GM18511 (cell line): ENCODE measurements around the gene SKA1.
"Not testable (repeated sequence)": the region's sequence is repeated elsewhere in the genome, so short reads cannot be mapped to it uniquely, and the experiment has no call there.

Source experiments
- ATAC-seq: cut with Tn5 transposase; IDR thresholded peaks from one replicate; pipeline ENCODE4 v1.9.1; 2021; ENCODE audit warnings: mild to moderate bottlenecking, moderate library complexity; ENCODE audit not compliant: unreplicated experiment

The SKA1 gene

DNA sequence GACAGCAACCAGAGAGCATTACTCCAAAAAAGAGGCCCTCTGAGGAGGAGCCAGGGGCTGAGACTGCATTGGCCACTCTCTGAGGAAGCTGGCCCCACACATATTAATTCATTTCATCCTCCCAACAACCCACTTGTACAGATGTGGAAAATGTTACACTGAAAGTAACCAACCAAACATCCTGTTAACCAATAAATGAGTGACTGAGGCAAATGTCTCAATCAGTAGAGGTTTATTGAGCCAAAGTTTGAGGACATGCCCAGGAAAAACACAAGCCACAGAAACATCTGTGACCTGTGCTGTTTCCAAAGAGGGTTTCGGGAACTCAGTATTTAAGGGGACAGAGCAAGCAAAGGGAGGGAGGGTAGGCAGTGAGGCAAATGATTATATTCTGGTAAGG lies 53.0 kb downstream of the SKA1 start:
- no peak for ATAC-seq

DNA sequence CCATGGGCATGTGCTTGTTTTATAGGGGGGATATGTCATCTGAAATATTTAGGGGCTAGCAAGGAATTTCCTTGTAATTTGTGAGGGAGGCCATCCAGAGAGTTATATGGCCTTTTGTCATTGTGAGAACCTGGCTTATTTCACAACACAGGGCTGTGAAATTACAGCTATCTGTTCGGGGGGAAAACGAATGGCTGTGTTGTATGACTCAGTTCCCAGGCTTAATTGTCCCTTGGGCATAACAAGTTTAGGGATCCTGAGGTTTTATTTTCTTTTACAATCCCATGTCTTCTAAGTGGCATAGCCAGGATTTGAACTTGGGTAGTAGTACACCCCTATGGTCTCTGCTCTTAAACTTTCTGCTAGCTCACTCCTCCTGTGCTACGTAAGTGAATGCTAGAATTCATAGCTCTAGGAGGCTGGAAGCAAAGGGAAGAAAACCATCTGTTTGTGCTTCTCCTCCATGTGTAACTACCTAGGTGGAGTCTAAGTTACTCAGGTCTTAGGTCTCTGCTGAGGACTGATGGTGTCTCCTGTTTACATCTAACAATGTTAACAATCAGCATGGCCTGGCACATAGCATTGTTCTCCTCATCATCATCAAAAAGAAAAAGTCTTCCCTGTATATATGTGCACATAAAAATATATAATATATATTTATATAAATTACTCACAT lies 53.8 kb downstream of the SKA1 start:
- ATAC-seq, result no peak

DNA sequence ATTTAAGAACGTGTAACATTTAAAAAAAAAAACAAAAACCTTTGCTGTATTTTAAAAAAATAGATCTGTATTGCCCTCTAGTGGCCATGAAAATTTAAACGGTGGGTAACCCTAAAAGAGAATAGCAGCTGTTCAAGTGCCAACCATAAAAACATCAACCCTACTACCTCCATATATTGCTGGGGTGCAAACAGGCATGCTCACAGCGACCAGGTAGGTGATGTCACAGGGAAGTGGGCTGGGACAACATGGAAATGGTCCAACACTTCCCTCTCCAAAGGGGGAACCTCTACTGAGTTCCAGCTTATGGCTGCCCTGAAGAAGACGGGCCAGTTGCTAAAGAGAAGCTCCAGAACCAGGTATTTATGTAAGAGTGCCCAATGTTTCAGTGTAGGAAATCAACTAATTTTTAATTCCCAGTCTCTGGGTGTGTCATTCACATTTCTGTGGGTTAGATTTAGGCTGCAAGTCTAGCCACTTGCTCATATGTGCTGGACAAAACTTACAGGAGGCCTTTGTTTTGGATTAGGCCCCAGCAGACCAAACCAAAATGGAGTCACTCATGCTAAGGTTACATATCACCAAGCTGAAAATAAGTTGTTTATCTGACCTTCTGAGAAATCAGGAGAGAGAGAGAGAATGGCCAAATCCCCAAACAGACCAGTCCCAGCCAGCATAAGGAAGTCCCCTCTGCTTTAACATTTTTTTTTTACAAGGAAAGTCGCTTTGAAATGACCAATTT lies 54.5 kb downstream of the SKA1 start:
- no peak for ATAC-seq

DNA sequence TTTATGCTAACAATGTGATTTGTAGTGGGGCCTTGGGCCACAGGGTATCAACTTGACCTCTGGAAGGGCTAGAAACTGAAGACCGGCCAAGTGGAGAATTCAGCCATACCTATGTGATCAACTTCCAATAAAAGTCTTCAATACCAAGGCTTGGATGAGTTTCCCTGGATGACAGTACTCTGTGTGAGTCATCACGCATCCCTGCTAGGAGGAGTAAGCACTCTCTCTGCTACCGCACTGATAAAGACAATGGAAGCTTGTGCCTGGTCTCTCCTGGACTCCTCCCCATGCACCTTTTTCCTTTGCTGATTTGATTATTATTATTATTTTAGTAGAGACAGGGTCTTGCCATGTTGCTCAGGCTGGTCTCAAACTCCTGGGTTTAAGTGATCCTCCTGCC lies 58.1 kb downstream of the SKA1 start:
- ATAC-seq, result no peak

DNA sequence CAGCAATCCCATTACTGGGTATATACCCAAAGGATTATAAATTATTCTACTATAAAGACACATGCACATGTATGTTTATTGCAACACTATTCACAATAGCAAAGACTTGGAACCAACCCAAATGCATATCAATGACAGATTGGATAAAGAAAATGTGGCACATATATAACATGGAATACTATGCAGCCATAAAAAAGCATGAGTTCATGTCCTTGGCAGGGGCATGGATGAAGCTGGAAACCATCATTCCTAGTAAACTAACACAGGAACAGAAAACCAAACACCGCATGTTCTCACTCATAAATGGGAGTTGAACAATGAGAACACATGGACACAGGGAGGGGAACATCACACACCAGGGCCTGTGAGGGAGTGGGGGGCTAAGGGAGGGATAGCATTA lies 61.9 kb downstream of the SKA1 start:
- ATAC-seq, result not testable (repeated sequence)

DNA sequence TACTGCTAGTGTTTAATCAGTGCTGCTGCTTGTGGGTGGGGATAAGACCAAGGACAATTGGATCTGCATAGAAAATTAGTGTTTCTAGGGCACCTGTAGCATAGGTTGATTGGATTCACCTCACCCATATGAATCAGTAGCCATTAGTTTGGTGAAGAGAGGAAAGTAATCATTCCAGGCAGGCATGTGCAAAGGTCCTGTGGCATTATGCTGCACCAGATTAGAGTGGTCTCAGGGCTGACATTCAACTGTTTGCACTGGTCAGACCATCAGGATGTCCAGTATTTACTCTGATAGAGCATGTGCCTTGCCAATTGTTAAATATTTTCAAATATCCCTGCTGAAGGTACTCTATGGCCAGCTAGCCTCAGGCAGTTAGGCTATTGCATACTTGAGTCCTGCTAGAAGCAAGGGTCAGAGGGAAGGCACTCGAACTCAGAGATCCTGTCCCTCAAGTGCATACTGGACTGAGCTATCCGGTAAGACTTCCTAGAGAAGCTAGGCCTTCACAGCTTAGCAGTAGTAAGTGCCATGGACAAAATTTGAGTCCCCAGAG lies 64.7 kb downstream of the SKA1 start:
- no peak for ATAC-seq

DNA sequence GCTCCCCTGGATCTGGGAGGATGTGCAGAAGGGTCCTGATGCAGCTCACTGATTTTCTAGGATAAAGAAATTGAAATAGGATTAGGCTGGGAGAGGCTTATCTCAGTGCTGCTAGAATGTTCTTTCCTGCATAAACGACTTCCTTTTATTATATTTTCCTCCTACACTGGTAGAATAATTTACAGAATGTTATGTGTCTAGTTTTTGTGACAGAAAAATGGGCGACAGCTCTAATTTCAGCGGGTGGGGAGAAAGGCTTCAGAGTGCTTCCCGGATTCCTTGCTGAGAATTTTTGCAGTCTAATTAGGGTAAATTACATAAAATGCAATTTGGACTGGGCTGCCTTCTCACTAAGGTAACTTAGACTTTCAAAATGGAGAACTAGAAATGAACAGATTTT lies 66.2 kb downstream of the SKA1 start:
- ATAC-seq, result no peak

DNA sequence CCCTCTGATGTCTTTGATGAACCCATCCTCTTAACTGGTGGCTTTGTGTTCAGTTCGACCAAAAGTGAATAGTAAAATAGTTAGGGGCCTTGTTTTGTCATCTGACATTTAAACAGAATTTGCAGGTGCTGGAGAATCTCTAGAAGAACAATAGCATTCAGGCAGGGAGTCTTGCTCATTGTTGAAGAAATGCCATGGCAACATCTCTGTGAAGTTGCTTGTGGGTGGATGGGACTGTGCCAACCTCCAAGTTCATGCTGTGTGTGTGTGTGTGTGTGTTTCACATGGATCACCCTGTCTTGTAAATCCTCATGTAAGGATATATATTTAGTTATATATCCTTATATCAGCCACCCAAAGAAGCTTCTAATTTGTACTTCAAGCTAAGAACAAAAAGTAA lies 66.7 kb downstream of the SKA1 start:
- ATAC-seq, result no peak
